ENCODE results near the gene PRPF8.

- TF ChIP-seq CTCF (conservative IDR thresholded peaks at IDR 0.05; ENCODE audit: low read depth in 2 of 2) (no peak), POLR2AphosphoS5 (IDR thresholded peaks at IDR 0.05; ENCODE audit: low read depth) (no peak), ZNF114 (CRISPR knock-in tag; IDR thresholded peaks at IDR 0.05) (no peak), EZH2 (IDR thresholded peaks at IDR 0.05; ENCODE audit: low read depth, unreplicated experiment) (no peak), REST (IDR thresholded peaks at IDR 0.05; ENCODE audit: unreplicated experiment) (no peak), STAT1 (IDR thresholded peaks at IDR 0.05; ENCODE audit: unreplicated experiment) (no peak), EZH2phosphoT487 (IDR thresholded peaks at IDR 0.05; ENCODE audit: unreplicated experiment) (no peak), CREB1 (CRISPR knock-in tag; IDR thresholded peaks at IDR 0.05; ENCODE audit: low read depth) (no peak), ZNF331 (CRISPR knock-in tag; IDR thresholded peaks at IDR 0.05; ENCODE audit: low read depth) (no peak), ETS1 (IDR thresholded peaks at IDR 0.05) (no peak), JUNB (IDR thresholded peaks at IDR 0.05; ENCODE audit: unreplicated experiment) (no peak), ZNF462 (CRISPR knock-in tag; IDR thresholded peaks at IDR 0.05) (no peak), NANOG (IDR thresholded peaks at IDR 0.05; ENCODE audit: borderline replicate concordance) (no peak)
Observed at GRCh38 chr17:1726626-1727257, 42.1 kb upstream of the PRPF8 start.
